NCI-H1694 (cell line): Measurements from ENCODE around the gene ZFP90.
"Not testable (repeated sequence)": the region's sequence is repeated elsewhere in the genome, so short reads cannot be mapped to it uniquely, and the experiment has no call there.

ENCODE experiments used
- DNase-seq: peaks from one replicate; lab custom pipeline; 2025; lab: John Stamatoyannopoulos, UW

ZFP90 gene

DNA sequence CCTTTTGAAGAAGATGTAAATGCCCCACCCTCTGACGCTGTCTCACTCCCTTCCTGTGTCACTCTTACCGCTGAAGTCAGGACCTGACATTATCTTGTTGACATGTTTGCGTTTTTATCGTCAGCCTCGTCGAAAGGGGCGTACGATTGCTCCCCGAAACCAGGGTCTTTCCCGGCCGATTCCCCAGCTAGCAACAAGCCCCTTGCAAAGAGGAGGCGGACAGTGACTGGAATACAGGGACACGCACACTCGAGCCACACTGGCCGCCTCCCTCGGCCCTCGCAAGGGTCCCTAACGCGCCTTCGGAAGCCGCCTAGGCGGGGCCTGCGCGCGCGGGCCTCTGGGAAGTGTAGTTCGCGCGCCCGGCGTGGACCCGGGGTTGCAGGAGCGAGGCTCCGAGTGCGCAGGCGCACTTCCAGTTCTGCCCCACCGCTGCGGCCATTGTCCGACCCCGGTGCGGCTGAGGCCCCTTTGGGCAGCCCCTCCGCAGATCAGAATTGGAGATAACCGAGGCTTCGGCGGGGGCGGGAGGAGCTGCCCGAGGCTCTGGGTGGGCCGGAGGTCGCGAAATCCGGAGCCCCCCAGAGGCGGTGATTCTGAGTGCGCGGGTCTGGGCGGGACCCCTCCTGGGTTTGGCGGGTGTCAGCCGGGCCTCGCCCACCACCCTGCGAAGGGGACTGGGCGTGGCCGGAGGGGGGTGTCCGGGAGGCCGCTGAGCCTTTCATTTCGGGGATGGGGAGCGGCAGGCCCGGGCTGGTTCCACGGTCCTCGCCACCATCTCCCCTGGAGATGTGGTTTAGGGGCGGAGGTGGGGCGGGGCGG, at the start of gene ZFP90:
Gene ZFP90 (plus strand): TSS at position 412 of the 822 bp plus-strand sequence. CDS start 502 bp downstream, outside the sequence.
- peak; percentile 71 for DNase-seq

DNA sequence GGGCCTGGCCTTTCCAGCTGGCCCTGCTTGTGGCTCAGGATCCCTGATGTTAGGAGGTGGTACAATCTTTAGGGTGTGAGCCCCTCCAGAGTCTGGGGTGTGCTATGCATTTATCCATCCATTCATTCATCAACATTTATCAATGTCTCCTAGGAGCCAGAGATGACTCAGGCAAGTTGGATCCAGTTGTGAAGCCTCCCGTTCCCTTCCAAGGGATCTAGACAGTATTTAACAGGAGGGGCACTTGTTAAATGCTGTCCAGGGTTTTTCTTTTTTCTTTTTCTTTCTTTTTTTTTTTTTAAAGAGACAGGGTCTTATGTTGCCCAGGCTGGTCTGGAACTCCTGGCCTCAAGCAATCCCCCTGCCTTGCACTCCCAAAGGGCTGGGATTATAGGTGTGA, 48.7 kb upstream of the ZFP90 start:
- no peak for DNase-seq

DNA sequence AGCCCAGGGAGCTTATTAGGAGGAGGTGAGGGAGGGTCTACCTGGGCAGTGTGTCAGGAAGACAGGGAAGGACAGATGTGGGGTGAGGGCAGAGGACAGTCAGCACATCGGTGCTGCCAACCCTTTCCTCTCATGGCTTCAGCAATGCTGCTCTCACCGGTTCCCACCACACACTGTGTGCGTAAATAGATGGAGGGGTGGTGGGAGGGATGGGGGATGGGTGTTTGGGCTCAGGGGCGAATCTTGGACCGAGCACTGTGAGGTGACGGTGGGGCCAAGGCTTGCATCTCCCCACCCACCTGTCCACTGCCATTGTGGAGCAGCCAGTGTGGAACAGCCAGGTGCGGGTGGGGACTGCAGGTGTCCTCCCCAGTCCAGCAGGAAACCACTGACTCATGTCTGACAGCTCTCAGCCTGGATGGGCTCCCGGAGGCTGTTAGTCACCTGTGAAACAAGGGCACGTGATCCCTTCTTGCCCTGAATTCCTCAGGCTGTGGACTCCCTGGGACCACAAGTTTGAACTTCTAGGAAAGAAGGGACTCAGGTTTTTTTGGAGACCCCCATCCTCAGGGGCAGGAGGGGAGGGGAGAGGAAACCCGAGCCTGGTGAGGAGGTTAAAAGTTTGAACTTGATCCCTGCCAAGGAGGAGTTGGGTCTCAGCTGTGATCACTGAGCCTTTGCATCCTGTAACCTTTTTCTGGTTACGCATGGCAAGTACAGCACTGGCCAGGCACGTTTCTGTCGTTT, 48.1 kb upstream of the ZFP90 start:
- DNase-seq: no peak

DNA sequence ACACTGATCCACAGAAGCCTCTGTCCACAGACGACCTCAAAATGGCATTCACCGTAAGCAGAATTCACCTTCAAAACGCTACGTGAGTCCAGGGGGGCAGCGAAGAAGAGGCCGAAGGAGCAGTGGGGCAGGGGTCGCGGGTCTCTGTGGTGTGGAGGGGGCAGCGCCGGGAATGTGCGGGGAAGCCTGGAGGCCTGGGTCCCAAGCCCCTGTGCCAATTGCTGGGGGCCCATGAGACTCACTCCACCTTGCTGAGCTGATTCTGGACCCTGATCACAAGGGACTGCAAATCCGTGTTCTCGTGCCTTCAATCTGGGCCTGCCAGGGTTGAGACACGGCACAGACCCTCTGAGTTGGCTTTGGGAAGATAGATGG, 47.5 kb upstream of the ZFP90 start:
- DNase-seq: no peak

DNA sequence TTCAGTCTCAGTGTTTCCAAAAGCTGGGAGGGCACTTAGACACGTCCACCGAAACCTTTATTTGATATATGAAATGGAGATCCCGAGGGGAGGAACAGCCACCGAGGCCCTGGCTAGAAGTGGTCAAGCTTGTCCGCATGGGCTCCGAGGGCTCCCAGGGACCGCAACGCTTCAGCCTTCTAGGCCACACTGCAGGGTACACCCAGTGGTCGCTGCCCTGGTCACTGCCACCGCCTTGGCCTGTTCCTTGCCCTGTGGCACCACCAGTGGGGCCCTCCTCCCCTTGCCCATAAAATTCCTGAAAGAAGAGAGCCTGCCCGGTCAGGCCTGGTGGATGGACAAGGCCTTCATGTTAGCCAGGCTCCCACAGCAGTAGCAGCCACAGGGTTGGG, 46.9 kb upstream of the ZFP90 start:
- no peak for DNase-seq

DNA sequence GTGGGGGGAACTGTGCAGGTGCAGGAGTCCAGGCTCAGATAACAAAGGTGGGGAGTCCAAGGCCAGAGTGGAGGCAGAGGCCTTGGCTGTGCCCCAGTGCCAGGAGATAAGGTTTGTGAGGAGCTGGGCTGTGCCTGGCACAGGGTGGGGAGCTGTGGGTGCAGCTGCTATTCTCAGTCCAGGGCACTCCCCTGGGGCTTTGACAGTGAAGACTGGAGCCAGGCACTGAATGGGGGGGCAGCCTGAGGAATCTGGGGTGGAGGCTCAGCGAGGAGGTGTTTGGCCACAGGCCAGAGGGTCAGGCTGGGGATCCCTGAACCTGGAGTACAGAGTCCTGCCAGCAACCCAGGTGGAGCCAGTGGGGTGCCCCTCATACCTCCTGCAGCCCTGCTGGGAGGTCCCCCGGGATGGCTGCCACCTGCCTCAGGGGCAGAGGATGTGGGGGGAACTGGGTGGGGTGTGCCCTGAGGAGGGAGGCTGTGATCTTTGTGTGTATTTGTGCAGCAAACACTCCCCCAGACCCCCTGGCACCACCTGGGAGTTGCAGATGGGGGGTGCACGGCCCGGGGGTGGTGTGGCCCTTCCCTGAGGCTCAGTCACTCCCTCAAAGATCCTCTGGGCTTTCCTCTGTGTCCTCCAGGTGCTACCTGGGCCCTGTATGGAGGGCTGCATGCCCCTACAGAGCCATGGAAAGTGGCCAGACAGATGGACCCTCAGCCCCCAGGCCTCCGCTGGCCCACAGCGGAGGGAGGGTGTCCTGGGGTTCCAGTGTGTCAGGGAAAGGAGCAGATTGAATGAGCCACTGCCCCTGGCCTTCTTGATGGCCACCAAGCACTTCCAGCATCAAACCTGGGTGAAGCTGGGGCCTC, 46.3 kb upstream of the ZFP90 start:
- DNase-seq: no peak

DNA sequence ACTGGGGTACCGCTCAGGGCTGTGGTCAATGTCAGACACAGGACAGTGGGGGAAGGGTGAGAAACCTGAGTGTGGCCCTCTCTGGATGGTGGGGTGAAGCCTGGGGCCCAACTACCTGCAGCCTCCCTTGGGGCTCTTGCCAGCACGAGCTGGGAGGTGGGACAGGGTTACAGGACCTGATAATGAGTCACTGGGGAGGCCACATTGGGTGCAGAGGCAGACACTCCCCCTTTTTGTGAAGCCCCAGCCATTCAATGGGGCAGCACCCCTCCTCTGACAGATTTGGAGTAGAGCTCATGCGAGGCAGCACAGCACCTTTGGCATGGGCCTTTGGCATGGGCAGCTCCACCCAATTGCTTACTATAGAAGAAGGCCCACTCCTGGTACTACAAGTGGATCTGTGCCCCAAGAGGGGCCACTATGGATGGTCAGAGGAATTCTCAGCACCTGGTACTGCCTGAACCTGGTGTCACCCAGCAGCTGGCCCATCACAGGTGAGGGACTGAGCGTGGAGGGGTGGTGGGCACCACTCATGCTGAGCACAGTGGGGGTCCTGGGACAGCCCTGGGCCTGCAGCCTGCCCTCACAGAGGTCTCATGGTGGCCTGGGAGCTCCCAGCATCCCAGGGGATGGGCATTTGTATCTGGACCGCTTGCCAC, 45.5 kb upstream of the ZFP90 start:
- DNase-seq: no peak

DNA sequence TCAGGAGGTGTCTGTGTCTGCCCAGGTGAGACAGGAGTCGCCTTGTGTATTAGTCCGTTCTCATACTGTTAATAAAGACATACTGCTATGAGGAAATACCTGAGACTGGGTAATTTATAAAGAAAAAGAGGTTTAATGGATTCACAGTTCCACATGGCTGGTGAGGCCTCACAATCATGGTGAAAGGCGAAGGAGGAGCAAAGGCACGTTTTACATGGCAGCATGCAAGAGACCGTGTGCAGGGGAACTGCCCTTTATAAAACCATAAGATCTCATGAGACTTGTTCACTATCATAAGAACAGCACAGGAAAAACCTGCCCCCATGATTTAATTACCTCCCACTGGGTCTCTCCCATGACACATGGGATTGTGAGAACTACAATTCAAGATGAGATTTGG, 44.8 kb upstream of the ZFP90 start:
- DNase-seq: not testable (repeated sequence)

DNA sequence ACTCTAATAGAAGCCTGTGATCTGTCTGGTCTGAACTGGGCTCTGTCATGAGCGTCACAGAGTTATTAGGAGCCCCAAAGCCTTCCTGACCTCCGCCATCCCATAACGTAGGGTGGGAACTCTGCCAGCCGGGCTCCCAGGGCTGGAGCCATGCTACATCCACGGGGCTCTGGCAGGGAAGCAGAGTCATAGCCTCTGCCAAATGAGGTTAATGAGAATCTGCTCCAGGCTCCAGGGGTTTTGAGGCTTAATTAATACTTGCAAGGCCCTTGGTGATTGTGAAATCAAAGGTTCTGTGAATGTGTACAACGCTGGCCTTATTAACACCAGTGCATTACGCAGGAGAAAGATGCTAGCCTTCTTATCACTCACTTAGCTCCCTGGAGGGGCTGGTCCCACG, 42.4 kb upstream of the ZFP90 start:
- no peak for DNase-seq

DNA sequence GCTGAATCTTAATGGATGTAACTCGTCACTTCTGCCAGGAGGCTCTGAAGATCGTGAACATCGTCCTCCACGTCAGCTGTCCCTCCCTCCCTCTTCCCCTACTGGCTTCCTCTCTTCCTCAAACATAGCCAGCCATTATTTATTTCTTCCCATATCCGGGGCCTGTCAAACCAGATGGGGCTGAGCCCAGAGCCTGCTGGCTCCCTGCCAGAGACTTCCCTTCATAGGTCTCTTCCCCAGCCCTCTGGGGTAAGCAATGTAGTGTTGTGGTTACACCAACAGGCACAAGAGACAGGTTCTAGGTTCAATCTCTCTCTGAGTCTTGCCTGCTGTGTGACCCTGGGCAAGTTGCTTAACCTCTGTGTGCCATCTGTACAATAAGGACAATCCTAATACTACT, 40.1 kb upstream of the ZFP90 start:
- DNase-seq: no peak

DNA sequence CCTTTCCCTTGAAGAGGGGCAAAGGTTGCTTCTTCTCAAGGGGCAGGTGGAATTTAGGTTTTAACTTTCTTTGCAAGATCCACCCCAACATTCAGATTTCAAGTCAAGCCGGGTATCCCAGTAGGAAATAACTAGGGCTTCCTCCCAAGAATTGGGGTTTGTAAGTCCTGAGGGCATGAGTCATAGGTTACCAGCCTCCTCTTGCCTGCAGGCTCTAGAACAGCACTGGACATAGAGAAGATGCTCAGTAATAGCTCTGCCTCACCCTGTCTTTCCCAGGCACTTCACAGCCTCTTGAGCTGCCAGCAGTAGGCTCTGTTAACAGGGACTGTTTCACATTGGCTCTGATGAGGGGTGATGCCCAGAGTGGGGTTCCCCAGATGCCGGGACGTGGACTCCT, 35.8 kb upstream of the ZFP90 start:
- DNase-seq: no peak

DNA sequence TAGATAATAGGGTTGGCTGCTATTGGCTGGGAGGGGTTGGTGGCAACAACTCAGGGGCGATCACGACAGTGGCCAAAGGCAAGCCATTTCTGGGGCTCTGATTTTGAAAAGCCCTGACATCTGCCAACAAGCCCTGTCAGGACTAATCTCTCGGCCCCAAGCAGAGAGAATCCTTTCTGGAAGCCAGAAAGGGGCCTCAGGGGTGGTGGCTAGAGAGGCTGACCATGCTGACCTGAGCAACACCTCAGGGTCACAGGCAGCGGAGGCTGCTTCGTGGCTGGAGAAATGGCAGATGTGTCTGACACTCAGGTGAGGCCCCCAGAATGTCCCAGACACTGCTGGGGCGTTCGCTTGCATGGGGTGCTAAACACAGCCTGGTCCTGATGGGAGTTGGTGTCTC, 35.0 kb upstream of the ZFP90 start:
- DNase-seq: no peak

DNA sequence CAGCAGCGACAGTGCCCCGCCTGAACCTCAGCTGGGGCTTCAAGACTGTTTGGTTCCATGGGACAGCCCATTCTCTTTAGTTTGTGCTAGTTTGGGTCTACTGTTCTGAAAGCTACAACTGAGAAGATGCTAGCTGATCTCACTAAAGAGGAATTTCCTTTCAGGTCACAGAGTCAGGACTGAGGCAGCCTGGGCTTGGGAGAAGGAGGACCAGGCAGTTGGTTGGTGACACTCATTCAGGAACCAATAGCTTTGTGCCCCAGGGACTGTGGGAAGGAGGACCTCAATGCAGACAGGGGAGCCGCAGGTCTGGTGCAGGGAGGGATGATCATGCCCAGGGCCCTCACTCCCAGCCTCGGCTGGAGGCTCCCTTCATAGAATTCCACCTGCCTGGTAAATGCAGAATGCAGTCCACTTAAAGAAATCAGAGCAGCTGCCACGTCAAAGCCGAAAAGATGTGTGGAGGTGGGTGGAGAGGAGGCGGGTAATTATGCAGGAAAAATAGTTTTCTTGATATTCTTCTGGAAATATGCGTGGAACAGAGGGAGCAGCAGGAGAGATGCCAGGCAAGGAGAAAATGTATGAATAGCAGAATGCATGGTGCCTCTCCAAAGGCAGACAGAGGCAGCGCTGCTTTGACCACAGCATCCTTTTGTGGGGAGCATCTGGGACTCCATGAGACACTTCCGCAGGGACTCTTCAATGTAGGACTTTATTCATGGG, 32.6 kb upstream of the ZFP90 start:
- no peak for DNase-seq

DNA sequence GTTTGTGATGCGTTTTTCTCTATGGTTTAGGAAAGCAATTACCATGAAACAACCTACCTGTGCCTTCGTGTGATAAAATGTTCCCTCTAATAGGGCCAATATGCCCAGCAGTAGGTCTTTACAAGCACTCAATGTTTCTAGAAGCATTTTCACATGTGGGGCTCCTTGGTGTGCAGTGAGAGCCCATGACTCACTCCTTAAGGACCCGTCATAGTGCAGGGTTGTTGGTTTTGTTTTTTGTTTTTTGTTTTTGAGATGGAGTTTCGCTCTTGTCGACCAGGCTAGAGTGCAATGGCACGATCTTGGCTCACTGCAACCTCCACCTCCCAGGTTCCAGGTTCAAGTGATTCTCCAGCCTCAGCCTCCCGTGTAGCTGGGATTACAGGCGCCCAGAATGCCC, 31.1 kb upstream of the ZFP90 start:
- no peak for DNase-seq

DNA sequence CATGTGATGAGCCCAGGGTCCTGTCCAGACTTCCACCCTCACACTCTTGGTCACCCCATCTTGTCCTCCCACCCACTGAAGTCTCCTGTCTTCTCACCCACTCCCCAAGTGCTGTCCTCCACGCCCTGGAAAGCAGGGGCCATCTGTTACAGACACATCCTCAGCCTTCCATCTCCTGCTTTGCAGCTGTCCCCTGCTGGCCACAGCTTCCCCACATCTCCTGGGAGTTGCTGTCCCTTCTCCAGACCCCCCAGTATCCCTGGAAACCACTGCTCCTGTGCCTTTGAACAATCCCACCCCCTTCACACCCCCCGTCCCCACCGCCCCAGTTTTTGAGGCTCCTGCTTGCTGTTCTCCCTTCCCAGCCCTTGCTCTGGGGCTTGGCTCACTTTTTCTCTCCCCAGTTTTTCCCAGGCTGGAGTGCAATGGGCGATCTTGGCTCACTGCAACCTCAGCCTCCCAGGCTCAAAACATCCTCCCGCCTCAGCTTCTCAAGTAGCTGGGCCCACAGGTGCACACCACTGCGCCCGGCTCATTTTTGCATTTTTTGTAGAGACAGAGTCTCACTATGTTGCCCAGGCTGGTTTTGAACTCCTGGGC, 30.4 kb upstream of the ZFP90 start:
- DNase-seq: no peak

DNA sequence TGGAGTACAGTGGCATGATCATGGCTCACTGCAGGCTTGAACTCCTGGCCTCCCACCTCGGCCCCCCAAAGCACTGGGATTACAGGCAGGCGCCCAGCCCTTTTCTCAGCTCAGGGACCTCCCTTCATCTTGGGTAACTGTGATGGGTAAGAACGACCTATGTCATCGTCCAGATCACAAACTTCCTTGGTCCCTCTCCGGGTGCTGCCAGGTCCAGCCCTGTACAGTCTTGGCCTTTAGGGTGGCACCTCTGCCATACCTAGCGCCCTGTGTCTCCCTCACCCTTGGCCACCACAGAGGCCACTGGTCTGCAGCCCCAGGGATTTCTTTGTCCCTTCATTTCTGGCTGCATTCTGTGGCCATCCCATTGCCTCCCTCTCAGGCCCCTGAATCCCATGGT, 29.7 kb upstream of the ZFP90 start:
- DNase-seq: no peak

DNA sequence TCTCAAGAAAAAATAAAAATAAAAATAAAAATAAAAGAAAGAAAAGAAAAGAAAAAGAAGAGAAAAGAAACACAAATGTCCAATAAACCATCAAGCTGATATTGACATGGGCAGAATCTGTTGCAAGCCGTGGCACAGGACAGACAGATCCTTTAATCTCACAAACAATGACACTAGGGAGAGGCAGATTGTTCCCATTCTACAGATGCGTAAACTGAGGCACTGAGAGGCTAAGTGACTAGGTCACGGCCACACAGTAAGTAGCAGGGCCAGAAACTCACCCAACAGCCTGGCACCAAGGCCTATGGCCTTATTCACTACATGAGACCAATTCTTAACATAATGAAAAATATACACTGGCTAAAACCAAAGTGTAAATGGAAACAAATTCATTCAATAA, 28.3 kb upstream of the ZFP90 start:
- no peak for DNase-seq

DNA sequence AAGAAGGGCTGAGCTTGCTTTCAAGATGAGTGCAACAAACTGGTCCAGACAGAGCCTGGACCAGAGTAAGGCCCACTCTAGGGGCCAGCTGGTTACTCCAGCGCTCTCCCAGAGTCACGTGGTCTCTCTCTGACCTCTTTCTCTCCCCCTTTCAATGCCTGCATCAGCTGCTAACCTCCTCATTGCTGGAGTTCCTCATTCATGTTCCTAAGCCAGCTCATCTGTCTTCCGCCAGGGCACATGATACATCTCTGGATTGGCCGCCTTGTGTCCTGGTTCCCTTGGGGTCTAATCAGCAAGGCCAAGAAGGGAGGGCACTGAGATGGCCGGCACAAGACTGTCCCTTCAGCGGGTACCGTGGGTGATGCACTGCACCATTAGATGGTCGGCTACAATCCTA, 26.9 kb upstream of the ZFP90 start:
- DNase-seq: no peak

DNA sequence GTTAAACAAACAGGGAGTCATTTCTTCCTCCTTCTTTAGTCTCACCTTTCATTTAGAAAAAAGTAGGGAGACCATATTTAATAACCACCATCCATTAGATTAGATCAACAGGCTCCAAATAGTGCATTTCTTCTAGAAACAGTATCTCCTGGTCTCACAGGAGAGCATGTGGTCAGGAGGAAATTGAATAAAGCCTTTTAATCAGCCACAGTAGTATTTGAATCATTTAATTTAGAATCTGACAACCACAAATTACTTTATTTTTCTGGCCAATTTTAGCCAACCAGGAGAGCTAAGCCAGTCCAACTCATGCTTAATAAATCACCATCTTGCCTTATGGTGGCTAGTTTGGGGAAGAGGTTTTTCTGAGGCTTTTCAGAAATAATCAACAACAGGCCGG, 26.3 kb upstream of the ZFP90 start:
- no peak for DNase-seq

DNA sequence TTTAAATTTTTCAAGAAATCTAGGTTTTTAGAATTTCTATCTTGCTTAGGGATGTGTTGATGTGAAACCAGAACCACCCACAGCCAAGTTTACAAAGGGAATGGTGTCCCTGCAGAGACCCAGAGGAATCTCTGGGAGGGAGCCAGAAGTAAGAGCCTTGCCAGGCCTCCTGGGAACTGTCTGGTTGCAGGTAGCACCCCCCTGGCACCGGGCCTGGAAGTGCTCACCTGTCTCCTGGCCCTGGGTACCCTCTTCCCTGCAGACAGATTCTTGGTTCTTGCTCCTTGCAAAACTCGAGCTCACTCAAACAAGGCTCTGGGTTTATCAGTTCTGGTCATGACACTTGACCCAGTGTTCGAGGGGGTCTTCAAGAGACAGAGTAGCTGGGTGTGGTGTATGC, 24.6 kb upstream of the ZFP90 start:
- no peak for DNase-seq

DNA sequence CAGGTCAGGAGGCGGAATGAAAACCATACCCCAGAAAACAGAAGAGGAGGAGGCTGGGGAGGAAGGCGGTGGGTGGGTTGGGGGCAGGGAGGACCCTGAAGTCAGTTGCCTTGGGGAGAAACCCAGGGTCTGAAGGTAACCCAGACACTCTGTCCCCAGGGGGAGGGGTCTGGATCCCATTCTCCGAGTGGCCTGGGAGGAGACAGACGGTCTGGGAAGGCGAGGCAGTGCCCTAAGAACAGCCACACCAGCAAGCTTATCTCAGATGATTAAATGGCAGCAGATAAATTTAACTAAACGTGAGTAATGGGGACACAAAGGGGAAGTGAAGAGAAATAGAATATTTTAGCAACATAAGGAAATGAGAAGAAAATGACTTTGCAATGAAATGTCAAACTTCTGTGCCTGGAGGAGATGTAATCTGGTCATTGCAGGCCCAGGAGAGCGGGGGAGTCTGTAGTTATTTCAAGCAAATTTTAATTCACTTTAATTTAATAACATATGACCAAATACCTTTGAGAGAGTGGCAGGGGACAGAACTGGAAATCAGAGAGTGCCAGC, 21.4 kb upstream of the ZFP90 start:
- no peak for DNase-seq
